Astrocyte of the cerebellum (primary cell): Measurements from ENCODE around the gene LAIR1.
"Not testable (repeated sequence)": the region's sequence is repeated elsewhere in the genome, so short reads cannot be mapped to it uniquely, and the experiment has no call there.

Source experiments
- DNase-seq: peaks from one replicate; pipeline ENCODE4 v3.0.0-alpha.2; 2011; ENCODE audit warnings: low read depth
- H3K4me3 ChIP-seq: 2 replicates; pipeline ENCODE4 v1.5.1; 2011; ENCODE audit warnings: mild to moderate bottlenecking, low read depth, low read length, moderate library complexity
- in situ Hi-C: cut with HindIII; loops from 2 replicates; pipeline ENCODE4 v1.10.0; 2017; ENCODE audit warnings: low sequenced_read_pairs
- TF ChIP-seq, protein P1 (sequence below): IDR thresholded peaks from 2 replicates; pipeline ENCODE4 v1.5.1; 2012; ENCODE audit warnings: low read length, low read depth, moderate library complexity, mild to moderate bottlenecking; ENCODE audit errors: missing control alignments

The LAIR1 gene

DNA sequence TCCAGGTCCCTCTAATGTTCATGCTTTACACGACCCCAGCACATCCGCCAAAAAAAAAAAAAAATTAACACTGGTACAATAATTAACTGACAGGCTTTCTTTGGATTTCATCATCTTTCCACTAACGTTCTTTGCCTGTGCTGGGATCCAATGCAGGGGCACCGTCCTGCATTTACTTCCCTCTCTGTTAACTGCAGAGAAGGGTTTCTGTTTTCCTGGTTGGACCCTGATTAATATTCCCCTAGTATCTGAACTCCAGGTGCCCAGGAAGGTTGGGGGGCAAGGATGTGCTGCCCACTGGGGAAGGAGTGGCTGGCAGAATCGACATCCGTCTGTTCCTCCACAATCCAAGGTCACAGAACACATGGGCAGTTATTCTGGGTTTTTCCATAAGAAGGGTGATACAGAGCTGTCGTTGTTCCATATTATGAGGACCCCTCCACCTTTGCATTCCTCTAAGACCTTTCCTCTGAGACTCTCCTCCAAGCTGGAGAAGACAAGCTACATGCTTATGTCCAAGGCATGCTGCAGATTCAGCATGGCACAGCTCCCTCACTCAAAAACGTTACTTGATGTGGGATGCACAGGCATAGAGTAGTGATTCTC is 4.5 kb upstream of the LAIR1 start:
- in situ Hi-C loops: no loop called here
- no peak overlapping the region for H3K4me3 ChIP-seq
- TF ChIP-seq, protein P1, sequence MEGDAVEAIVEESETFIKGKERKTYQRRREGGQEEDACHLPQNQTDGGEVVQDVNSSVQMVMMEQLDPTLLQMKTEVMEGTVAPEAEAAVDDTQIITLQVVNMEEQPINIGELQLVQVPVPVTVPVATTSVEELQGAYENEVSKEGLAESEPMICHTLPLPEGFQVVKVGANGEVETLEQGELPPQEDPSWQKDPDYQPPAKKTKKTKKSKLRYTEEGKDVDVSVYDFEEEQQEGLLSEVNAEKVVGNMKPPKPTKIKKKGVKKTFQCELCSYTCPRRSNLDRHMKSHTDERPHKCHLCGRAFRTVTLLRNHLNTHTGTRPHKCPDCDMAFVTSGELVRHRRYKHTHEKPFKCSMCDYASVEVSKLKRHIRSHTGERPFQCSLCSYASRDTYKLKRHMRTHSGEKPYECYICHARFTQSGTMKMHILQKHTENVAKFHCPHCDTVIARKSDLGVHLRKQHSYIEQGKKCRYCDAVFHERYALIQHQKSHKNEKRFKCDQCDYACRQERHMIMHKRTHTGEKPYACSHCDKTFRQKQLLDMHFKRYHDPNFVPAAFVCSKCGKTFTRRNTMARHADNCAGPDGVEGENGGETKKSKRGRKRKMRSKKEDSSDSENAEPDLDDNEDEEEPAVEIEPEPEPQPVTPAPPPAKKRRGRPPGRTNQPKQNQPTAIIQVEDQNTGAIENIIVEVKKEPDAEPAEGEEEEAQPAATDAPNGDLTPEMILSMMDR: no peak
- DNase-seq: no peak

DNA sequence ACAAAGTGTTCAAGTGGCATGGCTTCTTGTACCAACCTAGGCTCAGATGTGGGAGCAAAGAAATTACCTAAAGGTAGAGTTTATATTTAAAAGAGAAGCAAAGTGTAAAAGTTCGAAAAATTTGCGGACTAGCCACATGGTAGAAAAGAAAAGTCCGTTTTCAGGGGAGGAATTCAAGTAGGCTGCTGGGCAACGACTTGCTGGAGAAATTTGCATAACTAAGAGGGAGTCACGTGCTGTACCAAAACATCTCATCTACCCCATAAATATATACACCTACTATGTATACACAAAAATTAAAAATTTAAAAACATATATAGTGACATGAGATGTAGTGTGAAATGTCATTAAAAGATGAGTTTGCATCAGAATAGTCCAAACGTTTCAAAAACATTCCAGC is 2.1 kb upstream of the LAIR1 start:
- in situ Hi-C loops: no loop called here
- H3K4me3 ChIP-seq: no peak overlapping the region
- TF ChIP-seq, protein P1: no peak
- DNase-seq: no peak

DNA sequence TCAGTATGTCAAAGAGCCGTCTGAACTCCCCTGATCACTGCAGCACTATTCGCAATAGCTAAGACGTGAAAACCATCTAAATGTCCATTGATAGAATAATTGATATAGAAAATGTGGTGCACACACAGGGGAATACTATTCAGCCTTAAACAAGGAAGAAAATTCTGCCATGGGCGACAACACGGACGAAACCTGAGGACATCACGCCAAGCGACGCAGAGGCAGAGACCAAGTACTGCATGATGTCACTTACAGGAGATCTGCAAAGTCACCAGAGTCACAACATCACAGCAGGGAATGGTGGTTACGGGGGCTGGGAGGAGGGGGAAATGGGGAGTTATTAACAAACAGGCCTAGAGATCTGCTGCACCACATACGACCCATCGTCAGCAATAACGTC is 1.1 kb upstream of the LAIR1 start:
- DNase-seq, in situ Hi-C loops, H3K4me3 ChIP-seq: not testable (repeated sequence)

DNA sequence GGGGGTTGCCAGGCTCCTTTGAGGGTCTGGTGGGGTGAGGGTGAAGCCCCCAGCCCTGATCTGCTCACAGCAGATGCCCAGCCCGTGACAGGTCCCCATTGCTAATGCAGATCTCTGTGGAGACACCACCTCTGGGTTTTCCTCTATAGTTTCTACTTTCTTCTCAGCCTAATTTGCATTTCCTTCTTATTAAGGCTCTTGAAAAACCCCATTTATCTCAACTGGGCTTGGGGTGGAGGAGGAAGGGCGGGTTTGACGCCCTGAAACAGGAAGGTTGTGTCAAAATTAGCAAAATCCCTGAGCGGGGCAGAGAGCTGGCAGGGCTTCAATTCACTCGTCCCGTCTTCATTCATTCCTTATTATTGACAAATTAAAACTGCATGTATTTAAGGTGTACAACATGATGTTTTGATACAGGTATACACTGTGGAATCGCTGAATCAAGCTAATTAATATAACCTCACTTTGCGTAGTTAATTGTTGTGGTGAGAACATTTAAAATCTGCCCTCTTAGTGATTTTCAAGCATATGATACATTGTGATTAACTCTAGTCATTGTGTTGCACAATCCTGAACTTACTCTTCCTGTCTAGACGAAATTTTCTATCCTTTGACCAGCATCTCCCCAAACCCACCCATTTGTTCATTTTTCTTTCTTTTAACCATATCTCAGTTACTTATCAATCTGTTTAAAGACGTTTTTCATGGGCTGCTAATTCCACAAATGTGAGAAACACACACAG is 2.9 kb downstream of the LAIR1 start:
- DNase-seq, in situ Hi-C loops, H3K4me3 ChIP-seq: not testable (repeated sequence)

DNA sequence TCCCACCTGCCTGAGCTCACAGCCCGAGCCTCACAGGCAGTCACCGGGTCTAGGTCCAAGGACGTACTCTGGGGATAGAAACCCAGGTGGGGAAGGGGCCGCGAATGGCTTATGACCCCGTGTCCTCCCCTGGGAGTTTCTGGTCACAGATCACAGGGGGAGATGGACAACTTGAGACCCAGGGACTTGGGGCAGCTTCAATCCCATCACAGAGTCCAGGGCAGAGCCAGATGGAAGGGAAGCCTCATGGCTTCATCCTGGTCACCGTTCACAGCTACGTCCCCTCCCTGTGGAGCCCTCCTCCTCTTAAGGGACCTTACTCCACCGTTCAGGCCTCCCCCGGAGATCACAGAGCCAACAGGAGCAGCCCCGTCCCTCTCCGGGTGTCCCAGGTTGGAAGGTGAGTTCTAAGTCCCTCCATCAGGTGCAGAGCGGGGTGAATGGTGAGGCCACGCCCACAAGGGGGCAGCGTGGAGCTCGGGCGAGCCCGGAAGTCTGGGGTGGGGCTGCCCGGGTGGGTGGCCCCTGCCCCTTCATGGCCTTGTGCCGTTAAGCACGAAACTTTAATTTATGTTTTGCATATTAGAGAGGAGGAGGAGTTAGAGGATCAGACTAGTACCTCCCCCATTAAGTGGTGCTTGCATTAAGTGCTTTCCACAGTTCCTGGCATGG is 5.4 kb downstream of the LAIR1 start:
- DNase-seq, in situ Hi-C loops, H3K4me3 ChIP-seq: not testable (repeated sequence)

DNA sequence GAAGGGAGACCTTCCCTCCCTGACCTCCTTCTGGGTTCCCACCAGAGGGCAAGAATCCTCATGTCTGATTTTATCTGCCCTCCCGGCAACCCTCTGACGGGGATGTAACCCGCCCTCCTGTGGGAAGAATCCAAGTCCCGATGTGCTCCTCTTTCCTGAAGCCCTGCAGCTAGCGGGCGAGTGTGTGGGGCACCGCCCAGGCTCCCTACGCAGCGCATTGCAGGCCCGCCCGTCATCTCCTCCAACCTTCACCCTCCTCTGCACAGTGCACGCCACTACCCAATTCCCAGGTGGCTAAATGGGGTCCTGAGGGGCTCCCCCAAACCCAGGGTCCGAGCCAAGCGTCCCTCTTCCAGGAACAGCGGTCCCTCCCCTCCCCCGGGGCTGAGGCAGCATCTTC is 7.3 kb downstream of the LAIR1 start:
- no peak overlapping the region for H3K4me3 ChIP-seq
- DNase-seq: no peak
- TF ChIP-seq, protein P1: no peak
- in situ Hi-C loops: no loop called here

DNA sequence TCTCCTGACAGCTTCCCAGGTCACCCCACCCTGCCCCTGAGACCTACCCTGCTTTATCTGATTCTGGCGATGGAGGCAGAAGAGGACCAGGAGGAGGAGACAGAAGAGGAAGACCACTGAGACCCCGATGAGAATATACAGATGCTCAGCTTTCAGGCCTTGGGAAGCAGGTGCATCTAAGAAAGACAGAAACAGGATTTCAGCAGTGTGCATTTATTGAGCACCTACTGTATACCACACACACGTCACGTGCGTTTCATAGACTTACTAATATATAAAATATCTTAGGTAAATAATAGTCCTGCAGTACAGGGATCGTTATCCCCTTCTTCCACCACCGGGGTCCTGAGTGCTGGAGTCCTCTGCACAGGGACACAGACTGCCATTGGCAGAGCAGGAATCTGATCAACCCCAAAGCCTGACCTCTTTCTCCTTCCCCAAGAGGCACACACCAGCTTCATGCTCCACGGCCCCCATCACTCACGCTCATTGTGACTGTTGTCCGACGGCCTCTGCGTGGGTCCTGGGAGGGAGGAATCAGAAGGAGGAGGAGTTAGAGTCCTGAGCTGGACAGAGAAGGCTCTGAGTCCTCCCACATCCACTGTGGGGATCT is 8.2 kb downstream of the LAIR1 start:
- DNase-seq: no peak
- in situ Hi-C loops: no loop called here
- TF ChIP-seq, protein P1: no peak
- no peak overlapping the region for H3K4me3 ChIP-seq

DNA sequence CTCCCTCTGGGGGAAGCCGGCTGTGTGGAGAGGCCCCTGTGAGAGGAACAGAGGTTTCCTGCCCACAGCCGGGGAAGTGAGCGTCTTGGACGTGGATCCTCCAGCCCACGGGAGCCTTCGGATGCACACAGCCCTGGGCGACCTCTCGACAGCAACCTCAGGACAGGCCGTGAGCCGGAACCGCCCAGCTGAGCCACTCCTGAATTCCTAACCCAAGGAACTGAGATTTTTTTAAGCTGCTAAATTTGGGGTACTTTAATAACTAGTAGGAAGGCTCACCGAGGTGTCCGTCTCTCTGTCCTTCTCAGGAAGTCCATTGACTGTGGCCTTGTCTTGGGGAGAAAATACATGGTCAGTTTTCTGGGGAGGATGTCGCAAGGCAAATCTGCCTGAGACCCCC is 9.1 kb downstream of the LAIR1 start:
- no peak overlapping the region for H3K4me3 ChIP-seq
- TF ChIP-seq, protein P1: no peak
- DNase-seq: no peak
- in situ Hi-C loops: no loop called here
